GM18951 (cell line): ENCODE measurements around the gene RGPD6.
"Not testable (repeated sequence)": the region's sequence is repeated elsewhere in the genome, so short reads cannot be mapped to it uniquely, and the experiment has no call there.

Experiments
- in situ Hi-C: fragments of 300-500 bp; cut with MboI; formaldehyde crosslinking; loops from one replicate; pipeline ENCODE4 v1.12.0; 2022; ENCODE audit warnings: low sequenced_read_pairs, mixed read lengths, inconsistent platforms; ENCODE audit not compliant: unreplicated experiment

Gene RGPD6

GRCh38 chr2:110482697-110483096 lies 94.3 kb downstream of the RGPD6 start:
- in situ Hi-C loops: not testable (repeated sequence)

- in situ Hi-C loops: not testable (repeated sequence)
Measured at GRCh38 chr2:110481200-110481599, 95.8 kb downstream of the RGPD6 start.

- in situ Hi-C loops: not testable (repeated sequence)
Measured at GRCh38 chr2:110480084-110480483, 96.9 kb downstream of the RGPD6 start.

- in situ Hi-C loops: not testable (repeated sequence)
Measured at GRCh38 chr2:110477370-110477769, 99.7 kb downstream of the RGPD6 start.

GRCh38 chr2:110476952-110477351 lies 100.1 kb downstream of the RGPD6 start:
- in situ Hi-C loops: not testable (repeated sequence)

GRCh38 chr2:110475627-110476359 lies 101.2 kb downstream of the RGPD6 start:
- in situ Hi-C loops: not testable (repeated sequence)

- in situ Hi-C loops: not testable (repeated sequence)
Measured at GRCh38 chr2:110474898-110475297, 102.1 kb downstream of the RGPD6 start.

- in situ Hi-C loops: not testable (repeated sequence)
Measured at GRCh38 chr2:110473059-110473358, 104.0 kb downstream of the RGPD6 start.

GRCh38 chr2:110472171-110473058 lies 104.6 kb downstream of the RGPD6 start, which contains the start of gene LIMS4:
LIMS4 (minus strand) TSS chr2:110472816; CDS start chr2:110472778, 38 bp downstream.
- in situ Hi-C loops: not testable (repeated sequence)

- in situ Hi-C loops: not testable (repeated sequence)
Measured at GRCh38 chr2:110468921-110469320, 108.1 kb downstream of the RGPD6 start.

- in situ Hi-C loops: not testable (repeated sequence)
Measured at GRCh38 chr2:110465312-110465711, 111.7 kb downstream of the RGPD6 start.
